ENCODE results near the gene CILP.

CILP gene

GRCh38 chr15:65174509-65174908 is 36.8 kb downstream of the CILP start:
- Histone ChIP-seq H3K79me2 (ENCODE audit: low read length) (peaks cover 32% of the 10 kb centered on the region), H3K4me3 (ENCODE audit: low read length) (no peak overlapping the region), H2AFZ (ENCODE audit: low read depth, low read length) (no peak overlapping the region), H4K20me1 (ENCODE audit: insufficient read depth, low read length) (peaks cover 32% of the 10 kb centered on the region), H3K9me3 (ENCODE audit: insufficient read depth, low read length) (no peaks in the 10 kb centered on the region), H3K4me2 (ENCODE audit: low read length) (no peak overlapping the region), H3K27me3 (ENCODE audit: low read depth, low read length) (no peaks in the 10 kb centered on the region), H3K4me1 (ENCODE audit: low read length) (peaks cover 15% of the 10 kb centered on the region), H3K27ac (ENCODE audit: low read length) (no peak overlapping the region), H3K36me3 (replicated peaks; ENCODE audit: low read depth, low read length) (peaks cover 61% of the 10 kb centered on the region), H3K9ac (ENCODE audit: low read length) (no peak overlapping the region)
- no peak for TF ChIP-seq CTCF (IDR thresholded peaks at IDR 0.05; ENCODE audit: low read depth, low read length)
- TF ChIP-seq EZH2phosphoT487 (IDR thresholded peaks at IDR 0.05; ENCODE audit: low read depth): no peak

- Histone ChIP-seq H3K4me3 (ENCODE audit: low read length) (no peak overlapping the region), H3K9ac (ENCODE audit: low read length) (no peak overlapping the region), H3K36me3 (replicated peaks; ENCODE audit: low read depth, low read length) (peaks cover 53% of the 10 kb centered on the region), H2AFZ (ENCODE audit: low read depth, low read length) (no peak overlapping the region), H3K27me3 (ENCODE audit: low read depth, low read length) (no peaks in the 10 kb centered on the region), H3K4me2 (ENCODE audit: low read length) (no peak overlapping the region), H3K4me1 (ENCODE audit: low read length) (peaks cover 15% of the 10 kb centered on the region), H3K9me3 (ENCODE audit: insufficient read depth, low read length) (no peaks in the 10 kb centered on the region), H4K20me1 (ENCODE audit: insufficient read depth, low read length) (peaks cover 28% of the 10 kb centered on the region), H3K79me2 (ENCODE audit: low read length) (peaks cover 32% of the 10 kb centered on the region), H3K27ac (ENCODE audit: low read length) (no peak overlapping the region)
- TF ChIP-seq CTCF (IDR thresholded peaks at IDR 0.05; ENCODE audit: low read depth, low read length): no peak
- TF ChIP-seq EZH2phosphoT487 (IDR thresholded peaks at IDR 0.05; ENCODE audit: low read depth): no peak
These were observed 38.7 kb downstream of the CILP start for GRCh38 chr15:65172531-65172930.

- peaks cover 32% of the 10 kb centered on the region for H3K79me2 ChIP-seq (ENCODE audit: low read length)
- no peaks in the 10 kb centered on the region for H3K27me3 ChIP-seq (ENCODE audit: low read depth, low read length)
- H3K9ac ChIP-seq (ENCODE audit: low read length): no peak overlapping the region
- no peak for TF ChIP-seq EZH2phosphoT487 (IDR thresholded peaks at IDR 0.05; ENCODE audit: low read depth)
- TF ChIP-seq CTCF (IDR thresholded peaks at IDR 0.05; ENCODE audit: low read depth, low read length): no peak
- H2AFZ ChIP-seq (ENCODE audit: low read depth, low read length): no peak overlapping the region
- H3K36me3 ChIP-seq (replicated peaks; ENCODE audit: low read depth, low read length): peaks cover 49% of the 10 kb centered on the region
- H3K4me1 ChIP-seq (ENCODE audit: low read length): peaks cover 15% of the 10 kb centered on the region
- H3K4me3 ChIP-seq (ENCODE audit: low read length): no peak overlapping the region
- H4K20me1 ChIP-seq (ENCODE audit: insufficient read depth, low read length): peaks cover 28% of the 10 kb centered on the region
- no peaks in the 10 kb centered on the region for H3K9me3 ChIP-seq (ENCODE audit: insufficient read depth, low read length)
- no peak overlapping the region for H3K27ac ChIP-seq (ENCODE audit: low read length)
- H3K4me2 ChIP-seq (ENCODE audit: low read length): no peak overlapping the region
These were observed 39.8 kb downstream of the CILP start for GRCh38 chr15:65171428-65171827.

- H3K36me3 ChIP-seq (replicated peaks; ENCODE audit: low read depth, low read length): peaks cover 38% of the 10 kb centered on the region
- no peak overlapping the region for H3K4me2 ChIP-seq (ENCODE audit: low read length)
These were observed 45.4 kb downstream of the CILP start for GRCh38 chr15:65165875-65166274.

More at GRCh38 chr15:65165875-65166274, 45.4 kb downstream of the CILP start:
- H4K20me1 ChIP-seq (ENCODE audit: insufficient read depth, low read length): peaks cover 18% of the 10 kb centered on the region
- TF ChIP-seq CTCF (IDR thresholded peaks at IDR 0.05; ENCODE audit: low read depth, low read length) (no peak), EZH2phosphoT487 (IDR thresholded peaks at IDR 0.05; ENCODE audit: low read depth) (no peak)
- no peaks in the 10 kb centered on the region for H3K27me3 ChIP-seq (ENCODE audit: low read depth, low read length)
- H3K4me3 ChIP-seq (ENCODE audit: low read length): no peak overlapping the region
- peaks cover under 1% of the 10 kb centered on the region for H3K4me1 ChIP-seq (ENCODE audit: low read length)
- H3K27ac ChIP-seq (ENCODE audit: low read length): no peak overlapping the region
- H3K79me2 ChIP-seq (ENCODE audit: low read length): peaks cover 19% of the 10 kb centered on the region
- H3K9me3 ChIP-seq (ENCODE audit: insufficient read depth, low read length): no peaks in the 10 kb centered on the region
- H3K9ac ChIP-seq (ENCODE audit: low read length): no peak overlapping the region
- H2AFZ ChIP-seq (ENCODE audit: low read depth, low read length): no peak overlapping the region

All from OCI-LY3 (cell line).